Measurements from ENCODE around the gene NKX2-2. TPM values are rescaled to one million over a fixed set of nuclear protein-coding genes. Genes with fewer than 3 reads are reported as not detected.

NKX2-2 gene
- total and polyA plus RNA-seq, 2 donors (not counting 1 experiment from before 2014, with no cell fraction given), result not detected

- H3K9ac ChIP-seq (ENCODE audit: insufficient read depth, low read length), result no peak overlapping the region
- no peak for DNase-seq (ENCODE audit: low read depth in 2 of 2)
- H3K4me2 ChIP-seq (ENCODE audit: extremely low read depth, insufficient read depth, low read length), result no peak overlapping the region
- no peak overlapping the region for H3K27ac ChIP-seq (ENCODE audit: insufficient read depth, low read length)
- no peaks in the 10 kb centered on the region for H3K36me3 ChIP-seq (ENCODE audit: control insufficient read depth, insufficient read depth, low read length)
- no peak overlapping the region for H2AFZ ChIP-seq (ENCODE audit: low read length)
- H3K4me1 ChIP-seq (ENCODE audit: control insufficient read depth, extremely low read depth, insufficient read depth, low read length), result no peaks in the 10 kb centered on the region
- no peaks in the 10 kb centered on the region for H3K79me2 ChIP-seq (ENCODE audit: control insufficient read depth, insufficient read depth, low read length)
- no peak overlapping the region for H3K4me3 ChIP-seq (replicated peaks in 1 of 4; ENCODE audit: control extremely low read depth in 1 of 4, insufficient read depth in 1 of 4, low read depth in 3 of 4, low read length in 4 of 4)
- peaks cover 69% of the 10 kb centered on the region for H3K27me3 ChIP-seq (ENCODE audit: control insufficient read depth, insufficient read depth, low read length)
- H3K9me3 ChIP-seq (ENCODE audit: control insufficient read depth, insufficient read depth, low read depth, low read length), result no peaks in the 10 kb centered on the region
- H4K20me1 ChIP-seq (ENCODE audit: control insufficient read depth, extremely low read depth, insufficient read depth, low read length), result no peaks in the 10 kb centered on the region
- TF ChIP-seq EZH2 (IDR thresholded peaks at IDR 0.05; ENCODE audit: low read length, missing control alignments), result peak; percentile 6
- TF ChIP-seq CTCF (conservative IDR thresholded peaks at IDR 0.05 in 1 of 2, IDR thresholded peaks at IDR 0.05 in 1 of 2; ENCODE audit: low read depth in 1 of 2, low read length in 2 of 2), result no peak
Measured at GRCh38 chr20:21521596-21522480, 8.0 kb upstream of the NKX2-2 start.

GRCh38 chr20:21520702-21521595 is 7.1 kb upstream of the NKX2-2 start:
- H3K4me1 ChIP-seq (ENCODE audit: control insufficient read depth, extremely low read depth, insufficient read depth, low read length), result no peaks in the 10 kb centered on the region
- H3K4me2 ChIP-seq (ENCODE audit: extremely low read depth, insufficient read depth, low read length), result no peak overlapping the region

More at GRCh38 chr20:21520702-21521595, 7.1 kb upstream of the NKX2-2 start:
- no peaks in the 10 kb centered on the region for H3K9me3 ChIP-seq (ENCODE audit: control insufficient read depth, insufficient read depth, low read depth, low read length)
- H2AFZ ChIP-seq (ENCODE audit: low read length), result no peak overlapping the region
- H4K20me1 ChIP-seq (ENCODE audit: control insufficient read depth, extremely low read depth, insufficient read depth, low read length), result no peaks in the 10 kb centered on the region
- H3K27ac ChIP-seq (ENCODE audit: insufficient read depth, low read length), result no peak overlapping the region
- H3K36me3 ChIP-seq (ENCODE audit: control insufficient read depth, insufficient read depth, low read length), result no peaks in the 10 kb centered on the region
- no peak overlapping the region for H3K9ac ChIP-seq (ENCODE audit: insufficient read depth, low read length)
- DNase-seq (ENCODE audit: low read depth in 2 of 2), result peak in 1 of 2 donors; percentile 33
- TF ChIP-seq EZH2 (IDR thresholded peaks at IDR 0.05; ENCODE audit: low read length, missing control alignments) (peak; percentile 89), CTCF (conservative IDR thresholded peaks at IDR 0.05 in 1 of 2, IDR thresholded peaks at IDR 0.05 in 1 of 2; ENCODE audit: low read depth in 1 of 2, low read length in 2 of 2) (no peak)
- no peaks in the 10 kb centered on the region for H3K79me2 ChIP-seq (ENCODE audit: control insufficient read depth, insufficient read depth, low read length)
- peaks cover 78% of the 10 kb centered on the region for H3K27me3 ChIP-seq (ENCODE audit: control insufficient read depth, insufficient read depth, low read length)
- H3K4me3 ChIP-seq (replicated peaks in 1 of 4; ENCODE audit: control extremely low read depth in 1 of 4, insufficient read depth in 1 of 4, low read depth in 3 of 4, low read length in 4 of 4), result no peak overlapping the region
